ENCODE results near the gene PCNT. TPM values are rescaled to one million over a fixed set of nuclear protein-coding genes. Genes with fewer than 3 reads are reported as not detected.

Gene PCNT
- total RNA-seq, 1 experiment from 2014 or later = 38.4 TPM

- POLR2A ChIA-PET = no interaction called here
- no peak overlapping the region for H3K4me3 Mint-ChIP-seq (ENCODE audit: unreplicated experiment)
- H3K36me3 Mint-ChIP-seq (ENCODE audit: insufficient read depth, unreplicated experiment) = peaks cover 32% of the 10 kb centered on the region
These were observed 151.3 kb downstream of the PCNT start for GRCh38 chr21:46475296-46475695.

GRCh38 chr21:46477765-46478164 lies 153.8 kb downstream of the PCNT start:
- no peaks in the 10 kb centered on the region for H3K36me3 ChIP-seq (ENCODE audit: control insufficient read depth, insufficient read depth, low read length)
- intact Hi-C loops (cut with micrococcal nuclease; ENCODE audit: unreplicated experiment) = no loop called here
- no peak for DNase-seq
- no peak overlapping the region for H3K4me3 Mint-ChIP-seq (ENCODE audit: unreplicated experiment)
- H3K4me1 Mint-ChIP-seq (ENCODE audit: low read depth, unreplicated experiment) = peaks cover 6% of the 10 kb centered on the region
- peaks cover 17% of the 10 kb centered on the region for H3K36me3 Mint-ChIP-seq (ENCODE audit: insufficient read depth, unreplicated experiment)
- no peak for TF ChIP-seq CTCF (IDR thresholded peaks at IDR 0.05; ENCODE audit: insufficient read depth in 1 of 2, low read depth in 1 of 2, low read length in 1 of 2, severe bottlenecking in 1 of 2, unreplicated experiment in 1 of 2)
- no TSS peak for BruUV-seq (replicated peaks)
- no peaks in the 10 kb centered on the region for H3K4me1 ChIP-seq
- no peak overlapping the region for H3K4me3 ChIP-seq (ENCODE audit: low read depth, low read length)
- CTCF ChIA-PET = no interaction called here
- H3K9me3 ChIP-seq = no peaks in the 10 kb centered on the region
- no peaks in the 10 kb centered on the region for H3K9me3 Mint-ChIP-seq (ENCODE audit: unreplicated experiment)
- H3K27ac Mint-ChIP-seq (ENCODE audit: unreplicated experiment) = no peak overlapping the region
- no peaks in the 10 kb centered on the region for H3K27me3 Mint-ChIP-seq (ENCODE audit: insufficient read depth, unreplicated experiment)
- H3K27me3 ChIP-seq (replicated peaks; ENCODE audit: control insufficient read depth, insufficient read depth, low read length) = no peaks in the 10 kb centered on the region
- POLR2A ChIA-PET = no interaction called here

More at GRCh38 chr21:46475296-46475695, 151.3 kb downstream of the PCNT start:
- Histone ChIP-seq H3K36me3 (ENCODE audit: control insufficient read depth, insufficient read depth, low read length) (no peaks in the 10 kb centered on the region), H3K27me3 (replicated peaks; ENCODE audit: control insufficient read depth, insufficient read depth, low read length) (no peaks in the 10 kb centered on the region), H3K4me1 (no peaks in the 10 kb centered on the region), H3K4me3 (ENCODE audit: low read depth, low read length) (no peak overlapping the region), H3K9me3 (no peaks in the 10 kb centered on the region)
- BruUV-seq (replicated peaks) = no TSS peak
- CTCF ChIA-PET = no interaction called here
- no peak for DNase-seq
- Mint-ChIP-seq H3K9me3 (ENCODE audit: unreplicated experiment) (no peaks in the 10 kb centered on the region), H3K27ac (ENCODE audit: unreplicated experiment) (no peak overlapping the region), H3K4me1 (ENCODE audit: low read depth, unreplicated experiment) (peaks cover 6% of the 10 kb centered on the region), H3K27me3 (ENCODE audit: insufficient read depth, unreplicated experiment) (no peaks in the 10 kb centered on the region)
- TF ChIP-seq CTCF (IDR thresholded peaks at IDR 0.05; ENCODE audit: insufficient read depth in 1 of 2, low read depth in 1 of 2, low read length in 1 of 2, severe bottlenecking in 1 of 2, unreplicated experiment in 1 of 2) = no peak
- intact Hi-C loops (cut with micrococcal nuclease; ENCODE audit: unreplicated experiment) = no loop called here

- no peak for TF ChIP-seq CTCF (IDR thresholded peaks at IDR 0.05; ENCODE audit: insufficient read depth in 1 of 2, low read depth in 1 of 2, low read length in 1 of 2, severe bottlenecking in 1 of 2, unreplicated experiment in 1 of 2)
- no TSS peak for BruUV-seq (replicated peaks)
- Histone ChIP-seq H3K9me3 (no peaks in the 10 kb centered on the region), H3K27me3 (replicated peaks; ENCODE audit: control insufficient read depth, insufficient read depth, low read length) (no peaks in the 10 kb centered on the region), H3K36me3 (ENCODE audit: control insufficient read depth, insufficient read depth, low read length) (no peaks in the 10 kb centered on the region), H3K4me3 (ENCODE audit: low read depth, low read length) (no peak overlapping the region), H3K4me1 (no peaks in the 10 kb centered on the region)
- Mint-ChIP-seq H3K4me3 (ENCODE audit: unreplicated experiment) (no peak overlapping the region), H3K36me3 (ENCODE audit: insufficient read depth, unreplicated experiment) (peaks cover 17% of the 10 kb centered on the region), H3K27ac (ENCODE audit: unreplicated experiment) (no peak overlapping the region), H3K27me3 (ENCODE audit: insufficient read depth, unreplicated experiment) (no peaks in the 10 kb centered on the region), H3K9me3 (ENCODE audit: unreplicated experiment) (no peaks in the 10 kb centered on the region), H3K4me1 (ENCODE audit: low read depth, unreplicated experiment) (peaks cover 6% of the 10 kb centered on the region)
- intact Hi-C loops (cut with micrococcal nuclease; ENCODE audit: unreplicated experiment) = no loop called here
- ChIA-PET POLR2A (no interaction called here), CTCF (no interaction called here)
- DNase-seq = no peak
These were observed 155.0 kb downstream of the PCNT start for GRCh38 chr21:46478910-46479309.
